Tibial nerve (tissue), 4 donors: ENCODE data around the gene KNTC1. TPM values are rescaled to one million over a fixed set of nuclear protein-coding genes. Genes with fewer than 3 reads are reported as not detected.
A peak's percentile ranks its signal among the peaks of the same experiment; 100 is the strongest.
"Not testable (repeated sequence)": the region's sequence is repeated elsewhere in the genome, so short reads cannot be mapped to it uniquely, and the experiment has no call there.

Experiments
- DNase-seq, 2 donors: peaks; one replicate each; pipeline ENCODE4 v3.0.0-alpha.2; 2019; ENCODE audit warnings: low spot score in 2 of 2
- H3K27ac ChIP-seq, 4 donors: fragments of 200-600 bp; sonication (generic) in 3 of 4; one replicate each; pipeline ENCODE4 v1.5.1; 2017 to 2019; ENCODE audit warnings: mild to moderate bottlenecking in 1 of 4
- H3K27me3 ChIP-seq, 2 donors: fragments of 200-600 bp; sonication (generic) in 1 of 2; one replicate each; pipeline versions ENCODE4 v1.5.1 to v1.6.0; 2017 to 2019
- H3K36me3 ChIP-seq, 3 donors: fragments of 200-600 bp; sonication (generic); one replicate each; pipeline ENCODE4 v1.5.1; 2018 to 2019
- H3K4me1 ChIP-seq, 4 donors: fragments of 200-600 bp; sonication (generic) in 3 of 4; one replicate each; pipeline ENCODE4 v1.5.1; 2017 to 2019
- H3K4me3 ChIP-seq, 4 donors: fragments of 200-600 bp; sonication (generic) in 3 of 4; one replicate each; pipeline ENCODE4 v1.5.1; 2017 to 2019; ENCODE audit warnings: mild to moderate bottlenecking in 1 of 4, moderate library complexity in 1 of 4
- H3K9me3 ChIP-seq, 4 donors: fragments of 200-600 bp; sonication (generic) in 3 of 4; one replicate each; pipeline ENCODE4 v1.5.1; 2017 to 2019
- EP300 ChIP-seq, 2 donors: sonication (generic); formaldehyde crosslinking; IDR thresholded peaks; one replicate each; pipeline ENCODE4 v1.6.1; 2017; ENCODE audit warnings: antibody characterized with exemption in 2 of 2, mild to moderate bottlenecking in 1 of 2
- POLR2A ChIP-seq, 2 donors: fragments of 450-650 bp; IDR thresholded peaks; one replicate each; pipeline ENCODE4 v1.6.1; 2017; ENCODE audit warnings: antibody characterized with exemption in 2 of 2, mild to moderate bottlenecking in 2 of 2, moderate library complexity in 2 of 2
- WGBS, 2 donors: methylation state at CpG; one replicate each; pipeline ENCODE4 v1.1.5; 2018; 5-methylcytosine and 5-hydroxymethylcytosine counted together
- total RNA-seq, 4 donors: library from RNA; depleted of rRNA; stranded (reverse); fragments of >200 nt; gene quantifications; one replicate each; pipeline ENCODE4 v1.1.0, GENCODE V29; 2016
- TF ChIP-seq, protein P1 (sequence below), 5 experiments: fragments of 200-600 bp in 3 of 5; fragments of 450-650 bp in 2 of 5; sonication (generic) in 3 of 5; IDR thresholded peaks; one replicate each; pipeline ENCODE4 v1.5.1; 2016 to 2019; ENCODE audit warnings: antibody characterized with exemption in 5 of 5, mild to moderate bottlenecking in 3 of 5, moderate library complexity in 2 of 5

KNTC1 gene
- total RNA-seq, 4 donors from 2014 or later: 14.2 to 27.8 (median 19.7) TPM

DNA sequence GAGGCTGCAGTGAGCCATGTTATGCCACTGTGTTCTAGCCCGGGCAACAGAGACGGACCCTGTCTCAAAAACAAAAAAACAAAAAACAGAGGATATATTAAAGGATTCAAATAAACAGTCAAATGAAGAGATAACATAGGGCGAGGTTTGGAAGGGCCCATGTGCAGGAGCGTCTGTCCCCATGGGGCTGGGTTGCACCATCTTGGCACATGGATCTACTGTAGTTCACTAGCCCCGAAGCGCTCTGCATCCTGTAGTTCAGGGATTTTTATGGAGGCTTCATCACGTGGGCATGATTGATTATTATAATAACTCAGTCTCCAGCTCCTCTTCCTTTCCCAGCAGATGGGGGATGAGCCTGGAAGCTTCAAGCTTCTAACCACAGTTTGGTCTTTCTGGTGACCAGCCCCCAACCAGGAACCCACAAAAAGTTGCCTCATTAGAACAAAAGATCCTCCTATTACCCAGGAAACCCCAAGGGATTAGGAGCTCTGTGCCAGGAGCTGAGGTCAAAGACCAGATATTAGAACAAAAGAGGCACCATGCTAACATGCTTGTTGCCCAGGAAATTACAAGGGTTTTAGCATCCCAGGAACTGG lies 116.3 kb downstream of the KNTC1 start:
- H3K4me3 ChIP-seq: no peak overlapping the region
- no peak for TF ChIP-seq POLR2A (IDR thresholded peaks at IDR 0.05)
- TF ChIP-seq EP300 (IDR thresholded peaks at IDR 0.05): no peak
- TF ChIP-seq, protein P1, sequence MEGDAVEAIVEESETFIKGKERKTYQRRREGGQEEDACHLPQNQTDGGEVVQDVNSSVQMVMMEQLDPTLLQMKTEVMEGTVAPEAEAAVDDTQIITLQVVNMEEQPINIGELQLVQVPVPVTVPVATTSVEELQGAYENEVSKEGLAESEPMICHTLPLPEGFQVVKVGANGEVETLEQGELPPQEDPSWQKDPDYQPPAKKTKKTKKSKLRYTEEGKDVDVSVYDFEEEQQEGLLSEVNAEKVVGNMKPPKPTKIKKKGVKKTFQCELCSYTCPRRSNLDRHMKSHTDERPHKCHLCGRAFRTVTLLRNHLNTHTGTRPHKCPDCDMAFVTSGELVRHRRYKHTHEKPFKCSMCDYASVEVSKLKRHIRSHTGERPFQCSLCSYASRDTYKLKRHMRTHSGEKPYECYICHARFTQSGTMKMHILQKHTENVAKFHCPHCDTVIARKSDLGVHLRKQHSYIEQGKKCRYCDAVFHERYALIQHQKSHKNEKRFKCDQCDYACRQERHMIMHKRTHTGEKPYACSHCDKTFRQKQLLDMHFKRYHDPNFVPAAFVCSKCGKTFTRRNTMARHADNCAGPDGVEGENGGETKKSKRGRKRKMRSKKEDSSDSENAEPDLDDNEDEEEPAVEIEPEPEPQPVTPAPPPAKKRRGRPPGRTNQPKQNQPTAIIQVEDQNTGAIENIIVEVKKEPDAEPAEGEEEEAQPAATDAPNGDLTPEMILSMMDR (IDR thresholded peaks at IDR 0.05): no peak
- no peaks in the 10 kb centered on the region for H3K36me3 ChIP-seq
- WGBS, 2 donors: 79 to 83% methylated on average over 7 of the region's 7 CpGs
- H3K9me3 ChIP-seq: no peaks in the 10 kb centered on the region
- DNase-seq: no peak
- H3K27me3 ChIP-seq: no peaks in the 10 kb centered on the region
- no peak overlapping the region for H3K27ac ChIP-seq
- H3K4me1 ChIP-seq: peaks cover 0 to 10% (median 4%) of the 10 kb centered on the region in 4 donors

DNA sequence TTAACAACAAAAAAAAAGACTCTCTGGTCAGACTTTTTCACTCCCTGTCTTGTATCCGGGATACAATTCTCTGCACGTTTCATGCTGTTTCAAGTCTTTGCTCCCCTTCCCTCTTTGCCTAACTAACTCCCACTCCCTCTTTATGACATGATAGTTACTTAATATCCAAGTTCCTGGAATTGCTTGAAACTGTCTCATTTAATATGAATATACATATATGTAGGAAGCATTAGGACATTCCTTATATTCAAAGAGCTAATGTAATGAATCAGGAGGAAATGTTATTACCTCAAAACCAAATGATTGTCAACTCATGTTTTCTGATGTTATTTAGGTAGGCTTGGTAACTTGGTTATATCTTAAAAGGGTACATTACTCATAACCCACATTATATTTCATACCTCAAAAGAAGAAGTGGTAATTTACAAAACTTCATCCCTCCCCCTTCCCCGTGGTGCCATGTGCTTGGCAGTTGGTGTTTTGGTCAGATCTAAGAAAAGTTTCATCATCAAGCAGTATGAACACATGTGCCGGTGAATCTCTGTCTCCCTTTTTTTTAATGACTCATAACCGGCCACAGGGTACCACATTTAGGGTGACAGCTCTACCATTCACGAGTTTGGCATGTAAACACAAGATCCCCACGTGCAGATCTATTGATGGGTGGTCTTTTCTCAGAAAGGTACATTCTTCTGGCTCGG lies 119.6 kb downstream of the KNTC1 start:
- Histone ChIP-seq H3K4me1 (peaks cover 0 to 10% (median 4%) of the 10 kb centered on the region in 4 donors), H3K27me3 (no peaks in the 10 kb centered on the region), H3K9me3 (no peaks in the 10 kb centered on the region), H3K4me3 (no peak overlapping the region), H3K36me3 (no peaks in the 10 kb centered on the region), H3K27ac (no peak overlapping the region)
- TF ChIP-seq POLR2A (IDR thresholded peaks at IDR 0.05) (no peak), EP300 (IDR thresholded peaks at IDR 0.05) (peak in 1 of 2 donors; percentile 63)
- TF ChIP-seq, protein P1 (IDR thresholded peaks at IDR 0.05): no peak
- DNase-seq: peak in 1 of 2 donors; percentile 22
- WGBS, 2 donors: 67 to 68% methylated on average over 8 of the region's 8 CpGs

DNA sequence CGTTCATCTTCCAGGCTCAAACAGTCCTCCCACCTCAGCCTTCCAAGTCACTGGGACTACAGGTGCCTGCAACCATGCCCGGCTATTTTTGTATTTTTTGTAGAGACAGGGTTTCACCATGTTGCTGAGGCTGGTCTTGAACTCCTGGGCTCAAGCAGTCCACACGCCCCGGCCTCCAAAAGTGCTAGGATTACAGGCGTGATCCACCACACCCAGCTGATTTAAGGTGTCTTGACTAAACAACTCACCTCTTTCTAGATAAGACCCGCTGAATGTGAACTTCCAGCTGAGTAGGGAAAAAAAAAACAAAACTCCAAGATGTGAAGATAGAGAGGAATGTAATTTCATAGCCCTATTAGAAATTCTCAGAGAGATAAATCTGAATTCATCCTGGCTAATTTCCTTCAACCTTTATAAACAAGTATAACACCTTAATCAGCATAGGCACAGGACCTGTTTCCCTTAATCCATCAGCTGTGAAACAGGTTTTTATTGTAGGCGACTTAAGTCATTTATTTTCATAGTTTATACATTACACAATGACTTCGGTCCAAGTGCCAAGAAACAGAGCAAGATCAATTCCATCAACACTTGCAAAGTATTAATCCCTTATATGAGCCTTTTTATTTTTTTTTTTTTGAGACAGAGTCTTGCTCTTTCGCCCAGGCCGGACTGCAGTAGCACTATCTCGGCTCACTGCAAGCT lies 124.6 kb downstream of the KNTC1 start:
- H3K27ac ChIP-seq: no peak overlapping the region
- no peaks in the 10 kb centered on the region for H3K9me3 ChIP-seq
- H3K36me3 ChIP-seq: no peaks in the 10 kb centered on the region
- 76 to 77% methylated on average over 11 of the region's 11 CpGs for WGBS, 2 donors
- no peak for DNase-seq
- no peak for TF ChIP-seq EP300 (IDR thresholded peaks at IDR 0.05)
- no peak for TF ChIP-seq POLR2A (IDR thresholded peaks at IDR 0.05)
- TF ChIP-seq, protein P1 (IDR thresholded peaks at IDR 0.05): no peak
- no peaks in the 10 kb centered on the region for H3K4me1 ChIP-seq
- H3K27me3 ChIP-seq: no peaks in the 10 kb centered on the region
- H3K4me3 ChIP-seq: no peak overlapping the region

DNA sequence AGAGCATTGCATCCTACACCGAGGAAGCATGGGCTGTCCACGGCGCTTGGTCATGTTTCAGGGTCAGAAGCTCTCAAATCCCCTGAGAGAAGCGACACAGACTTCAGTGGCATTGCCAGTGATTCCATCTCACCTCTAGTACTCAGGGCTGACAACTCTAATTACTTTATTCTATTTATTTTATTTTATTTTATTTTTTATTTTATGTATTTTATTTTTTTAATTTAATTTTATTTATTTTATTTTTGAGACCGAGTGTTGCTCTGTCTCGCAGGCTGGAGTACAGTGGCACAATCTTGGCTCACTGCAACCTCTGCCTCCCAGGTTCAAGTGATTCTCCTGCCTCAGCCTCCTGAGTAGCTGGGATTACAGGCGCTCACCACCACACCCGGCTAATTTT lies 126.2 kb downstream of the KNTC1 start:
- H3K4me3 ChIP-seq: not testable (repeated sequence)

DNA sequence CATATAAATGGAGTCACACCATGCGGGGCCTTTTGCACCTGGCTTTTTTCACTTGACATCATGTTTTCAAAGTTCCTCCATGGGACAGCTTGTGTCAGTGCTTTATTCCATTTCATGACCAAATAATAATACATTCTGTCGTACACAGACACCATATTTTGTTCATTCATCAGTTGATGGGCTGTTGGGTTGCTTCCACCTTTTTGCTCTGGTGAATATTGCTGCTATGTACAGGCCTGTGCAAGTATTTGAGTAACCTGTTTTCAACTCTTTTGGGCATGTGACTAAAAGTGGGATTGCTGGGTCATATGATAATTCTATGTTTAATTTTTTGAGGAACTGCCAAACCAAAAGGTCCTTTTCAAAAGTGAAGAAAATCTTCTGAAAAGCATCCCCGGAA lies 129.2 kb downstream of the KNTC1 start:
- no peak overlapping the region for H3K4me3 ChIP-seq
- H3K27ac ChIP-seq: no peak overlapping the region
- H3K9me3 ChIP-seq: no peaks in the 10 kb centered on the region
- H3K36me3 ChIP-seq: no peaks in the 10 kb centered on the region
- WGBS, 2 donors: 92 to 93% methylated on average over 3 of the region's 3 CpGs
- TF ChIP-seq, protein P1 (IDR thresholded peaks at IDR 0.05): no peak
- no peak for TF ChIP-seq POLR2A (IDR thresholded peaks at IDR 0.05)
- no peak for DNase-seq
- no peaks in the 10 kb centered on the region for H3K27me3 ChIP-seq
- H3K4me1 ChIP-seq: no peaks in the 10 kb centered on the region

More for the DNA sequence above, 126.2 kb downstream of the KNTC1 start:
- not testable (repeated sequence) for H3K27me3 ChIP-seq, H3K4me1 ChIP-seq, H3K9me3 ChIP-seq, DNase-seq, H3K36me3 ChIP-seq, H3K27ac ChIP-seq
- WGBS, 2 donors: 93 to 94% methylated on average over 8 of the region's 8 CpGs
